Measurements from ENCODE around the gene PRELP. TPM values are rescaled to one million over a fixed set of nuclear protein-coding genes. Genes with fewer than 3 reads are reported as not detected.

The PRELP gene
- total and polyA plus RNA-seq, 10 of the 15 experiments (the other 5 are each of a cell fraction or from before 2014, with no cell fraction given): 0.03 to 0.05 TPM; not detected in 8

DNA sequence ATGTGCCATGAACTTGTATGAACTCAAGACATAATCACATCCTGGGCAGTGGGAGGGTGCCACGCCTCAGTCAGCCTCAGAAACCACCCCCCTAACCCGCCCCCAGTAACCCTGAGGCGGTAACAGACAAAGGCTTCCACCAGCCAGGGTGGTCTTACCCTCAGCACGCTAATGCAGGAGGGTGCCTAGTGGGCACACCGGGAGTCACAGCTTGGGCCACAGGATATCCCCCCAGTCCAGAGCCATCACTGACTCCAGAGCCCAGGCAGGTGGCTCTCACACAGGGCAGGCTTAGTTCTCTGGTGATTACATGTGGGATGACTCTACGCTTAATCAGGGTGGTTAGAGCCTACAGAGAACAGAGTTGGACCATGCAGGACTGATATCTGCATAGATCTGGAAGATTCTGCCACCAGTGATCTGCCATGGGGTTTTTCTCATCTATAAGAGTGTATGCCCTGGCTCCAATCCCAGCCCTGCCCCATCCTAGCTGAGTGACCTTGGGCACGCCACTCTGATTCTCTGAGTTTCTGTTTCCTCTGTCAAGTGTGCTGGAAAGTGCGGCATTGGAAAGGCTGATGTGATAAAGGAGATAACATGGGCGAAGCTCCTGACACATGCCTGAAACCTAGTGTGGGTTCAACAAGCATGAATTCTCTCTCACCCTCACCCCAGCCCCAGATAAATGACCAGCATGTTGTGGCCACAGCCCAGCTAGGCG lies 45.6 kb downstream of the PRELP start (continued):
- TF ChIP-seq, protein P1, sequence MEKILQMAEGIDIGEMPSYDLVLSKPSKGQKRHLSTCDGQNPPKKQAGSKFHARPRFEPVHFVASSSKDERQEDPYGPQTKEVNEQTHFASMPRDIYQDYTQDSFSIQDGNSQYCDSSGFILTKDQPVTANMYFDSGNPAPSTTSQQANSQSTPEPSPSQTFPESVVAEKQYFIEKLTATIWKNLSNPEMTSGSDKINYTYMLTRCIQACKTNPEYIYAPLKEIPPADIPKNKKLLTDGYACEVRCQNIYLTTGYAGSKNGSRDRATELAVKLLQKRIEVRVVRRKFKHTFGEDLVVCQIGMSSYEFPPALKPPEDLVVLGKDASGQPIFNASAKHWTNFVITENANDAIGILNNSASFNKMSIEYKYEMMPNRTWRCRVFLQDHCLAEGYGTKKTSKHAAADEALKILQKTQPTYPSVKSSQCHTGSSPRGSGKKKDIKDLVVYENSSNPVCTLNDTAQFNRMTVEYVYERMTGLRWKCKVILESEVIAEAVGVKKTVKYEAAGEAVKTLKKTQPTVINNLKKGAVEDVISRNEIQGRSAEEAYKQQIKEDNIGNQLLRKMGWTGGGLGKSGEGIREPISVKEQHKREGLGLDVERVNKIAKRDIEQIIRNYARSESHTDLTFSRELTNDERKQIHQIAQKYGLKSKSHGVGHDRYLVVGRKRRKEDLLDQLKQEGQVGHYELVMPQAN (conservative IDR thresholded peaks at IDR 0.05): no peak
- no peak for TF ChIP-seq KAT2A (conservative IDR thresholded peaks at IDR 0.05; ENCODE audit: control insufficient read depth, low read depth, low read length)
- no peak for TF ChIP-seq BCL11A (IDR thresholded peaks at IDR 0.05; ENCODE audit: low read depth, low read length)
- TF ChIP-seq, protein P2, sequence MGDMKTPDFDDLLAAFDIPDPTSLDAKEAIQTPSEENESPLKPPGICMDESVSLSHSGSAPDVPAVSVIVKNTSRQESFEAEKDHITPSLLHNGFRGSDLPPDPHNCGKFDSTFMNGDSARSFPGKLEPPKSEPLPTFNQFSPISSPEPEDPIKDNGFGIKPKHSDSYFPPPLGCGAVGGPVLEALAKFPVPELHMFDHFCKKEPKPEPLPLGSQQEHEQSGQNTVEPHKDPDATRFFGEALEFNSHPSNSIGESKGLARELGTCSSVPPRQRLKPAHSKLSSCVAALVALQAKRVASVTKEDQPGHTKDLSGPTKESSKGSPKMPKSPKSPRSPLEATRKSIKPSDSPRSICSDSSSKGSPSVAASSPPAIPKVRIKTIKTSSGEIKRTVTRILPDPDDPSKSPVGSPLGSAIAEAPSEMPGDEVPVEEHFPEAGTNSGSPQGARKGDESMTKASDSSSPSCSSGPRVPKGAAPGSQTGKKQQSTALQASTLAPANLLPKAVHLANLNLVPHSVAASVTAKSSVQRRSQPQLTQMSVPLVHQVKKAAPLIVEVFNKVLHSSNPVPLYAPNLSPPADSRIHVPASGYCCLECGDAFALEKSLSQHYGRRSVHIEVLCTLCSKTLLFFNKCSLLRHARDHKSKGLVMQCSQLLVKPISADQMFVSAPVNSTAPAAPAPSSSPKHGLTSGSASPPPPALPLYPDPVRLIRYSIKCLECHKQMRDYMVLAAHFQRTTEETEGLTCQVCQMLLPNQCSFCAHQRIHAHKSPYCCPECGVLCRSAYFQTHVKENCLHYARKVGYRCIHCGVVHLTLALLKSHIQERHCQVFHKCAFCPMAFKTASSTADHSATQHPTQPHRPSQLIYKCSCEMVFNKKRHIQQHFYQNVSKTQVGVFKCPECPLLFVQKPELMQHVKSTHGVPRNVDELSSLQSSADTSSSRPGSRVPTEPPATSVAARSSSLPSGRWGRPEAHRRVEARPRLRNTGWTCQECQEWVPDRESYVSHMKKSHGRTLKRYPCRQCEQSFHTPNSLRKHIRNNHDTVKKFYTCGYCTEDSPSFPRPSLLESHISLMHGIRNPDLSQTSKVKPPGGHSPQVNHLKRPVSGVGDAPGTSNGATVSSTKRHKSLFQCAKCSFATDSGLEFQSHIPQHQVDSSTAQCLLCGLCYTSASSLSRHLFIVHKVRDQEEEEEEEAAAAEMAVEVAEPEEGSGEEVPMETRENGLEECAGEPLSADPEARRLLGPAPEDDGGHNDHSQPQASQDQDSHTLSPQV (IDR thresholded peaks at IDR 0.05): no peak
- TF ChIP-seq, protein P3, sequence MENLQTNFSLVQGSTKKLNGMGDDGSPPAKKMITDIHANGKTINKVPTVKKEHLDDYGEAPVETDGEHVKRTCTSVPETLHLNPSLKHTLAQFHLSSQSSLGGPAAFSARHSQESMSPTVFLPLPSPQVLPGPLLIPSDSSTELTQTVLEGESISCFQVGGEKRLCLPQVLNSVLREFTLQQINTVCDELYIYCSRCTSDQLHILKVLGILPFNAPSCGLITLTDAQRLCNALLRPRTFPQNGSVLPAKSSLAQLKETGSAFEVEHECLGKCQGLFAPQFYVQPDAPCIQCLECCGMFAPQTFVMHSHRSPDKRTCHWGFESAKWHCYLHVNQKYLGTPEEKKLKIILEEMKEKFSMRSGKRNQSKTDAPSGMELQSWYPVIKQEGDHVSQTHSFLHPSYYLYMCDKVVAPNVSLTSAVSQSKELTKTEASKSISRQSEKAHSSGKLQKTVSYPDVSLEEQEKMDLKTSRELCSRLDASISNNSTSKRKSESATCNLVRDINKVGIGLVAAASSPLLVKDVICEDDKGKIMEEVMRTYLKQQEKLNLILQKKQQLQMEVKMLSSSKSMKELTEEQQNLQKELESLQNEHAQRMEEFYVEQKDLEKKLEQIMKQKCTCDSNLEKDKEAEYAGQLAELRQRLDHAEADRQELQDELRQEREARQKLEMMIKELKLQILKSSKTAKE (IDR thresholded peaks at IDR 0.05; ENCODE audit: low read depth, poor library complexity, severe bottlenecking): no peak
- TF ChIP-seq EED (IDR thresholded peaks at IDR 0.05; ENCODE audit: low read depth): no peak
- TF ChIP-seq RELA (IDR thresholded peaks at IDR 0.05; ENCODE audit: borderline replicate concordance, partially characterized antibody): no peak
- no peak for TF ChIP-seq TARDBP (IDR thresholded peaks at IDR 0.05; ENCODE audit: borderline replicate concordance)
- TF ChIP-seq GATAD2B (conservative IDR thresholded peaks at IDR 0.05; ENCODE audit: low read depth): no peak
- no peak for TF ChIP-seq TBL1XR1 (IDR thresholded peaks at IDR 0.05; ENCODE audit: low read depth, low read length)
- TF ChIP-seq POLR2A (IDR thresholded peaks at IDR 0.05; ENCODE audit: low read depth, low read length): no peak

Data from GM12878 (cell line).